GM23248 (cell line): ENCODE data around the gene ISG15. TPM values are rescaled to one million over a fixed set of nuclear protein-coding genes. Genes with fewer than 3 reads are reported as not detected.

Experiments used
- DNase-seq: peaks from one replicate; pipeline ENCODE4 v3.0.0-alpha.2; 2015
- H2AFZ ChIP-seq: fragments of 200-600 bp; sonication (generic); 2 replicates; pipeline ENCODE4 v1.6.1; 2016; ENCODE audit warnings: antibody characterized with exemption
- H3F3A ChIP-seq: fragments of 200-600 bp; sonication (generic); 2 replicates; pipeline ENCODE4 v1.6.1; 2016; ENCODE audit warnings: mild to moderate bottlenecking, antibody characterized with exemption, mixed run types; ENCODE audit not compliant: insufficient read depth
- H3K27ac ChIP-seq: fragments of 200-600 bp; sonication (generic); 2 replicates; pipeline ENCODE4 v1.5.1; 2016; ENCODE audit warnings: mild to moderate bottlenecking
- H3K27me3 ChIP-seq: fragments of 200-600 bp; sonication (generic); replicated peaks from 2 replicates; pipeline ENCODE4 v1.6.1; 2016; ENCODE audit warnings: mild to moderate bottlenecking; ENCODE audit not compliant: insufficient read depth
- H3K36me3 ChIP-seq: fragments of 200-600 bp; sonication (generic); 2 replicates; pipeline ENCODE4 v1.6.1; 2016; ENCODE audit warnings: low read depth, mild to moderate bottlenecking
- H3K4me1 ChIP-seq: fragments of 200-600 bp; sonication (generic); 2 replicates; pipeline ENCODE4 v1.6.1; 2016; ENCODE audit warnings: mild to moderate bottlenecking; ENCODE audit not compliant: insufficient read depth
- H3K4me2 ChIP-seq: fragments of 200-600 bp; sonication (generic); one replicate; pipeline ENCODE4 v1.6.1; 2016; ENCODE audit warnings: mild to moderate bottlenecking; ENCODE audit not compliant: unreplicated experiment
- H3K4me3 ChIP-seq: fragments of 200-600 bp; sonication (generic); 2 replicates; pipeline ENCODE4 v1.5.1; 2016; ENCODE audit warnings: mild to moderate bottlenecking
- H3K79me2 ChIP-seq: fragments of 200-600 bp; sonication (generic); 2 replicates; pipeline ENCODE4 v1.6.1; 2016; ENCODE audit warnings: mild to moderate bottlenecking; ENCODE audit not compliant: insufficient read depth
- H3K9ac ChIP-seq: fragments of 200-600 bp; sonication (generic); 2 replicates; pipeline ENCODE4 v1.6.1; 2016; ENCODE audit warnings: mild to moderate bottlenecking
- H3K9me2 ChIP-seq: fragments of 200-600 bp; sonication (generic); 2 replicates; pipeline ENCODE4 v1.6.1; 2016; ENCODE audit warnings: mixed run types, mild to moderate bottlenecking, moderate library complexity; ENCODE audit not compliant: insufficient read depth
- H3K9me3 ChIP-seq: fragments of 200-600 bp; sonication (generic); one replicate; pipeline ENCODE4 v1.6.1; 2017; ENCODE audit warnings: low read depth
- H4K20me1 ChIP-seq: fragments of 200-600 bp; sonication (generic); 2 replicates; pipeline ENCODE4 v1.6.0; 2016; ENCODE audit not compliant: insufficient read depth
- EZH2 ChIP-seq: fragments of 200-600 bp; sonication (generic); IDR thresholded peaks from 2 replicates; pipeline ENCODE4 v1.6.1; 2018; ENCODE audit warnings: antibody characterized with exemption, mild to moderate bottlenecking; ENCODE audit not compliant: insufficient read depth, poor library complexity, severe bottlenecking
- EZH2phosphoT487 ChIP-seq: fragments of 200-600 bp; sonication (generic); IDR thresholded peaks from 2 replicates; pipeline ENCODE4 v1.6.1; 2018; ENCODE audit warnings: antibody characterized with exemption, moderate library complexity, mild to moderate bottlenecking, low read depth; ENCODE audit not compliant: insufficient read depth
- WGBS, 2 experiments: methylation state at CpG; one replicate each; pipeline ENCODE4 v1.1.6; 2015 to 2017; ENCODE audit warnings: low lambda C conversion rate in 2 of 2, low coverage in 1 of 2; ENCODE audit errors: missing lambda C conversion rate in 2 of 2; 5-methylcytosine and 5-hydroxymethylcytosine counted together
- in situ Hi-C: fragments of 300-500 bp; cut with MboI; formaldehyde crosslinking; loops from 2 replicates; pipeline ENCODE4 v1.15.0; 2020
- polyA plus RNA-seq: library from polyadenylated mRNA; unstranded; fragments of >200 nt; fragmentation: Nextera tagmentation; extraction: Ambion mirVana; gene quantifications from 2 replicates; pipeline ENCODE4 v1.2.1, GENCODE V29; 2016
- total RNA-seq: library from RNA; depleted of rRNA; stranded (reverse); fragments of >200 nt; shearing (Covaris generic); gene quantifications from 2 replicates; pipeline ENCODE4 v1.2.3, GENCODE V29; 2014

Gene ISG15
- total and polyA plus RNA-seq, 2 experiments from 2014 or later, result 41.2 to 77.0 TPM

- peak; percentile 67 for DNase-seq
- Histone ChIP-seq H3K4me3 (peak overlapping the region; percentile 71), H3K4me2 (peak overlapping the region; percentile 61), H3K79me2 (no peaks in the 10 kb centered on the region), H3K9ac (peak overlapping the region; percentile 92), H3K9me3 (no peaks in the 10 kb centered on the region), H3K4me1 (no peaks in the 10 kb centered on the region), H4K20me1 (no peaks in the 10 kb centered on the region), H2AFZ (no peak overlapping the region), H3K27me3 (peaks cover 6% of the 10 kb centered on the region; the same call in 1 of the 2 replicates), H3K9me2 (no peaks in the 10 kb centered on the region), H3F3A (no peaks in the 10 kb centered on the region), H3K27ac (no peak overlapping the region), H3K36me3 (no peaks in the 10 kb centered on the region)
- TF ChIP-seq EZH2phosphoT487, result 0 out of 2 replicates have a peak, but pooled peaks have one; percentile 30
- no peak for TF ChIP-seq EZH2
- WGBS, 2 experiments, result 1% methylated on average over 38 to 61 of the region's 86 CpGs
- in situ Hi-C loops, result no loop called here
Observed at GRCh38 chr1:998995-999724, 14.1 kb upstream of the ISG15 start.

GRCh38 chr1:999725-1000356 lies 13.5 kb upstream of the ISG15 start, which contains the start of gene HES4:
TSS of gene HES4 (minus strand) at chr1:1000097. CDS start at chr1:999973, 124 bp downstream.
- peak within 1 kb of the TSS; percentile 70 for H3K4me2 ChIP-seq
- no peaks in the 10 kb centered on the region for H3K36me3 ChIP-seq
- H3K4me1 ChIP-seq, result no peaks in the 10 kb centered on the region
- 0 to 2% methylated on average over 27 to 33 of the region's 95 CpGs for WGBS, 2 experiments
- TF ChIP-seq EZH2, result no peak
- TF ChIP-seq EZH2phosphoT487, result no peak
- H3K9me3 ChIP-seq, result no peaks in the 10 kb centered on the region
- no peaks in the 10 kb centered on the region for H3K79me2 ChIP-seq
- no peaks in the 10 kb centered on the region for H4K20me1 ChIP-seq
- H3K9me2 ChIP-seq, result no peaks in the 10 kb centered on the region
- H3K4me3 ChIP-seq, result peak within 1 kb of the TSS; percentile 71
- H3K27ac ChIP-seq, result peak within 1 kb of the TSS; percentile 56
- peaks cover 6% of the 10 kb centered on the region; the same call in 1 of the 2 replicates for H3K27me3 ChIP-seq
- peak within 1 kb of the TSS; percentile 92 for H3K9ac ChIP-seq
- peak; percentile 95 for DNase-seq
- in situ Hi-C loops, result no loop called here
- H3F3A ChIP-seq, result no peaks in the 10 kb centered on the region
- H2AFZ ChIP-seq, result peak within 1 kb of the TSS; percentile 60

GRCh38 chr1:1000357-1001056 lies 12.8 kb upstream of the ISG15 start:
- no peaks in the 10 kb centered on the region for H3F3A ChIP-seq
- in situ Hi-C loops, result no loop called here
- TF ChIP-seq EZH2phosphoT487 (no peak), EZH2 (no peak)
- H3K79me2 ChIP-seq, result no peaks in the 10 kb centered on the region
- H3K36me3 ChIP-seq, result no peaks in the 10 kb centered on the region
- peak overlapping the region; percentile 92 for H3K9ac ChIP-seq
- peak overlapping the region; percentile 60 for H2AFZ ChIP-seq
- H3K4me1 ChIP-seq, result no peaks in the 10 kb centered on the region; the same call in 1 of the 2 replicates
- peak; percentile 84 for DNase-seq
- H4K20me1 ChIP-seq, result no peaks in the 10 kb centered on the region
- peak overlapping the region; percentile 71 for H3K4me3 ChIP-seq
- WGBS, 2 experiments, result 3 to 4% methylated on average over 30 to 52 of the region's 75 CpGs
- H3K27me3 ChIP-seq, result peaks cover 2% of the 10 kb centered on the region; the same call in 1 of the 2 replicates
- no peaks in the 10 kb centered on the region for H3K9me2 ChIP-seq
- peak overlapping the region; percentile 56 for H3K27ac ChIP-seq
- no peaks in the 10 kb centered on the region for H3K9me3 ChIP-seq
- peak overlapping the region; percentile 70 for H3K4me2 ChIP-seq
